Activated naive CD4-positive, alpha-beta T cell (primary cell): ENCODE results near the gene PPY.
"Not testable (repeated sequence)": the region's sequence is repeated elsewhere in the genome, so short reads cannot be mapped to it uniquely, and the experiment has no call there.

Experiments
- DNase-seq, 4 experiments: peaks; one replicate each; lab custom pipeline; 2025; lab: John Stamatoyannopoulos, UW

The PPY gene

GRCh38 chr17:43931062-43931571 is 11.2 kb downstream of the PPY start:
- DNase-seq: no peak

DNA sequence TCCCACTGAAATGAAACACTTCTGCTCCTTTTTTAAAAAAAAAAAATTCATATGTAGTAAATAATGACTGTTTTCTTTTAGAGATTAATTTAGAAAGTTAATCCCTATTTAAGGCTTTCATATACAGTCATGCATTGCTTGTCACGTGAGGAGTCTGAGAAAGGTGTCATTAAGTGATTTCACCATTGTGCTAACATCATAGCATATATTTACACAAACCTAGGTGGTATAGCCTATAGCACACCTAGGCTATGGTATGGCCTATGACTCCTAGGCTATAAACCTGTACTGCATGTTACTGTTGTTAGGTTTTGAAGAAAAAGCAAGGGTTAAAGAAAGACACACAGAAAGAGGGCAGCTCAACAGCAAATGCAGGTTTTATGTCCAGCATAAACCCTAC is 13.7 kb downstream of the PPY start:
- DNase-seq: no peak

GRCh38 chr17:43927929-43928328 is 14.3 kb downstream of the PPY start:
- not testable (repeated sequence) for DNase-seq

DNA sequence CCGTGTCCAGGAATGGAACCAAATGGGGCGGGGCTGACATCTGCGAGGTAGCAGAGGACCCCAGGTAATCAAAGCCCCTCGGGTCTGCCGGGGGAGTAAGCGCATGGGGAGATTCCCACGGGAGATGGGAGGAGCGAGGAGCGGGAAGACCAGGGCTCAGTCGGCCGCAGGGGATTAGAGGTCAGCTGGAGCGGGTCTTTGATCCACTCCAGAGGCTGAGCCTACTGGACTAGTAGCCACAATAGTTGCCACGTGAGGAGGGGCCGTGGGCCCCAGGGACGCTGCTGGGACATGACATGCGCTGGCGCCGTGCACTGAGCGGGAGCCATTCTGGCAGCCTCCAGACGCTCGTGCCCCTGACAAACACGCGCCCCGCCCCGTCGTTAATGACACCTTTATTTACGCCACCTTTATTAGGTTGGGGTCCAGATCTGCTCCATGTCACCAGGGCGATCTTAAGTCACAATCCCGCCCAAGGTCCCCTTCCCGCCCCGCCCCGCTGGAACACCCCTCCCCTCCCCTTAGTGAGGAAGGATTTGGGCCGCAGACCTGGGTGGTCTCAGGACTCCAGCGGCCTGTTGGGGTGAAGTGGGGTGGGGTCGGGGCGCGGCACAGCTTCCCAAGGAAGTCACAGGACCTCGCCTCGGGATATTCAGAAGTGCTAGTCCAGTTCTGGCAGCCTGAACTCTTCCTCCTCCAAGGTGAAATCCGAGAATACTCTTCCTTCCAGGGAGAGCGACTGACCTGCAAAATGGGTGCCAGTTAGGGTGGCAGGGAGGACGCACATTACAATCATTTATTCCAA is 15.0 kb downstream of the PPY start:
- DNase-seq: peak in 1 of 4 experiments; percentile 16

DNA sequence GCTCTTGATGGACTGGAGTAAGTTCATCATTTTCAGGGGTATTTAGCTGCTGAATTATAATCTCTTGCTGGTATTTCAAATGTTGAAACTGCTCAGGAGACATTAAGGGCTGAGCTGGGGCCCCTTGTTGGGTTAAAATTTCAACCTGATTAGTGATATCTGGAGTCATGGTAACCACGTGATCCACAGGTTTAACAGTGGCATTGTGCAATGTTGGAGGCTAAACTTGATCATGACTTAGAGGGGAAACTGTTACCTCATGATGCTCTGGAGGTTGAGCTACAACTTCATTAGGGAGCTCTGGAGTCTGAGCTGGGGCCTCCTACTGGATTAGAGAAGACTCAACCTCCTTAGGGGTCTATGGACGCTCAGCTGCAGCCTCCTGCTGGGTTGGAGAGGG is 17.7 kb downstream of the PPY start:
- no peak for DNase-seq

DNA sequence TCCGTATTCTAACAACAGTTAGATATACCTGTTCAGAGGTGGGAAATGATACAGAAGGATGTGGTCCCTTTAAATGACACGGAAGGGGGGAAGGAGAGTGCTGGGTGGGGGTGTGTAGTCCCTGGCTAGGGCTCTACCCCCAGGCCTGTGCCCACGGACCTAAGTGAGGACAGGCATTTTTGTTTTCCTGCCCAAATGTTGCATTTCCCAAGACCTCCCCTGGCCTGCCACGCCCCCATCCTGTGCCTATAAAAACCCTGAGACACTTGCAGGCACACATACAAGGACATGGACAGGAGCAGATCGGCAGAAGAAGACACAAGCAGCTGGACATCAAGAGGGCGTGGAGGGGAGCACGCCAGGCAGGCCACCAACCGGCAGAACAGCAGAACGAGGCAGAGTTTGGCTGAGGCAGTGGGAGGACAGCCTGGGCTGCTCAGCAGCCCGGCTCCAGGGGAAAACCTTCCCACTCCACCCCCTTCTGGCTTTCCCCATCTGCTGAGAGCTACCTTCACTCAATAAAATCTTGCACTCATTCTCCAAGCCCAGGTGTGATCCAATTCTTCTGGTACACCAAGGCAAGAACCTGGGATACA is 21.7 kb downstream of the PPY start:
- DNase-seq: no peak

DNA sequence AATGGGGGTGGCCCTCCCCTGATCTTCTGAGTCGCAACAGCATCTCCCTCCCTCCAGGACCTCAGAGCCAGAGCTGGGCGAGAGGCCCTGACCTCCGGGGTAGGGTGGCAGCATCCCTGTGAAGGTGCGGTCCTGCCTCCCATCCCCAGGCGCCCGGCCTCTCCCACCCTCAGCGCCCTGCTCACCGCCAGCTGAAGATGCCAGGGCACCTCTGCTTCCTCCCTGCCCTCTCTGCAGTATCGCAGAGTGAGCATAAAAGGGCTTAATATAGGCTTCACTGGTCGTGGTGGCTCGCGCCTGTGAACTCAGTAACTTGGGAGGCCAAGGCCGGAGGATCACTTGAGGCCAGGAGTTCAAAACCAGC is 24.3 kb downstream of the PPY start:
- no peak for DNase-seq

DNA sequence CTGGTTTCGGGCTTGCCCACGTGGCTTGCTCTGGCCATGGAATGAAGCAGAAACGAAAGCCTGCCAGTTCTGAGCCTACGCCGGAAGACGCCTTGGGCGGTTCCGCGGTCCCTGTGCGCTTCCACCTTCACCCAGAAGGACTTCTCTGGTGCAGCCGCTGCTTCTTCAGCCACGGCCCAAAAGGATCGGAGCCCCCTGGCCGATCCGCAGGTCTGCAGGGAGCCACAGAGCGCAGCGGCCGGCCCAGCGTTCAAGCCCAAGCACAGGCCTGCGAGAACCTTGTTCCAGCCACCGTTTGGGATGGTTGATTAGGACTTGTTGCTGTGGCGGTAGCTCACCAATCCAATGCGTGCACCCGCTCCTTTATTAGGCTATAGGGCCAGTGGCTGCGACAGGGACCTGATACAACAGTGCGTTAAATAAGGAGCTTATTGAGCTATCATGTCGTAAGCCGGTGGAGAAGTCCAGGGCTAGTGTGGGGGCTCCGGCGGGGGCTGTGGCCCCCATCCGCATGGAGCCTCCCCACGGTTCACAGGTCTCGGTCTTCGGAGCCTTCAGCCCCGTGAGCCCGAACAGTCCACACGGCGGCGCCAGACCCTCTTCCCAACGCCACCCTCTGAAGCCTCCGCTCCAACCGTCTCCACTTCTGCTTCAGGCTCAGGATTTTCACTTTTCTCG is 24.8 kb downstream of the PPY start:
- peak in 2 of 4 experiments; percentile 12 to 34 for DNase-seq

DNA sequence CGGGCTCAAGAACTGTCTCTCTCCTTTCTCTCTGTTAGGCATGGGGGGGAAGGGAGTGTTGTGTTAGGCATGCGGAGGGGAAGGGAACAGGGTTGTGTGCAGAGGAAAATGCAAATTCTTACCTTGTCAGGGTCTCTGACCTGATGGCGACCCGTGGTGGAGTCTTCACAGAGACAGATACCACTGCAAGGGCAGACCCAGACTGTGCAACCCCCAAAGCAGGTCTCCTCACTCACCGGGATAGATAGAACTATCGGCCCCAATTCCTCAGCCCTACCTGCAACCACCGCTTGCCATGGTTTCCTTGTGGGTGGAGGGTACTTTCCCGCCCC is 25.3 kb downstream of the PPY start:
- no peak for DNase-seq

- no peak for DNase-seq
Observed at GRCh38 chr17:43916385-43916784, 25.9 kb downstream of the PPY start.

DNA sequence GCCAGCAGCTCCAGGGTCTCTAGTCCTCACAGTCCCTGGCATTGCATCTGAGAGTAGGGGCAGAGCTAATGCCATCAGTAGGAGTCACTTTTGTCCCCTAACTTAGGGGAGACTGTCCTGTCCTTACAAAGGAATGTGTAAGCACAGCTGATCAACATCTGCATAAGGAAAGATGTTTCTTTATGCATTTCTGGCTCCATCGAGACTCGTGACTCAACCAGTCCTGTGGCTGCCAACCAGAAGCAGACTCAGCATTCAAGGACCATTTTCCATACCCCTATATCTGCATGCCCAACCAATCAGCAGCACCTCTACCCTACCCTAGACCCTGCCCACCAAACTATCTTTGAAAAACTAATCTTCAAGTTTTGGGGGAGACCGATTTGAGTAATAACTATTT is 26.7 kb downstream of the PPY start:
- no peak for DNase-seq

DNA sequence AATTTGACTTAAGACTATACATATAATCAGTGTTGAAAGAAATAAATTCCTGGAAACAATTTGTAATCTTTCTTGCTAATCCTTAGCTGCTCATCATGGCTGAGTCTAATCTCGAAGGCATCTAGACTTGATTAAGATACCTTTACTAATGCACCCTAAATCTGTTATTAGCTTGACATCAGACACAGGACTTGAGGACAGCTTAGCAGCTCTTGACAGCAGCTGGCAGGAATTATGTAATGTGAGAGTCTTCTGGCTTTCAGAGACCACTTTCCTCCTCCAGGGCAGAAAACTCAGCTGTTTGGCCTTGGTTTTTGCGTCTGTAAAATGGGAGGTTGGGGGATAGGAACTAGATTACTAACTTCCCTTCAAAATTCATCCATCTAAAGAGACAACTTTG is 27.8 kb downstream of the PPY start:
- no peak for DNase-seq

DNA sequence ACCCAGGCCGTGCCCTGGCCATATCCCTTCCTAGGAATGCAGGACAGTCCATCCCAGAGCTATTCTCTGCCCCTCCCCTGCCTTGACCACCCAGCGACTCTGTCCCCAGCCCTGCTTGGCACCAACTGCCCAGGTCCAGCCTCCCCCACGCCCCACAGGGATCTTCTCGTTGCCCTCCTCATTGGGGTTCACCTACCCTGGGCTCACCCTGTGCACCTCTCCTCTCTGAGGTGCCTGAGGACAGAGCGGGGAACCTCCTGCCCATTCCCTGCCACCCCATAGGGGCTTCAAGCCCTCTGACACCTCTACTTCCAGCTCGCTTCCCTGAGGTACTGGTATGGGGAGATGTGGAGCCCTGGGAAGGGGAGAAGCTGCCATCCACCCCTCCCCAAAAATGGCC is 28.7 kb downstream of the PPY start:
- DNase-seq: no peak

GRCh38 chr17:43912635-43913304 is 29.5 kb downstream of the PPY start:
- no peak for DNase-seq

- no peak for DNase-seq
Observed at GRCh38 chr17:43911904-43912303, 30.4 kb downstream of the PPY start.

GRCh38 chr17:43909537-43910231 is 32.6 kb downstream of the PPY start:
- DNase-seq: no peak

GRCh38 chr17:43907998-43908721 is 34.1 kb downstream of the PPY start:
- DNase-seq: peak in 3 of 4 experiments; percentile 4 to 50 (median 33)

- DNase-seq: peak in 3 of 4 experiments; percentile 15 to 59 (median 31)
Observed at GRCh38 chr17:43907425-43907981, 34.8 kb downstream of the PPY start, which contains the start of gene MPP2. Gene MPP2 (minus strand): TSS chr17:43907536. CDS start chr17:43904460, 3,076 bp downstream.

GRCh38 chr17:43906951-43907424 is 35.3 kb downstream of the PPY start:
- peak in 1 of 4 experiments; percentile 30 for DNase-seq
